HG03097 (cell line): Measurements from ENCODE around the gene CAMK1D.

Experiments used
- ATAC-seq: cut with Tn5 transposase; IDR thresholded peaks from one replicate; pipeline ENCODE4 v1.9.1; 2021; ENCODE audit not compliant: unreplicated experiment, low FRiP score

CAMK1D gene

DNA sequence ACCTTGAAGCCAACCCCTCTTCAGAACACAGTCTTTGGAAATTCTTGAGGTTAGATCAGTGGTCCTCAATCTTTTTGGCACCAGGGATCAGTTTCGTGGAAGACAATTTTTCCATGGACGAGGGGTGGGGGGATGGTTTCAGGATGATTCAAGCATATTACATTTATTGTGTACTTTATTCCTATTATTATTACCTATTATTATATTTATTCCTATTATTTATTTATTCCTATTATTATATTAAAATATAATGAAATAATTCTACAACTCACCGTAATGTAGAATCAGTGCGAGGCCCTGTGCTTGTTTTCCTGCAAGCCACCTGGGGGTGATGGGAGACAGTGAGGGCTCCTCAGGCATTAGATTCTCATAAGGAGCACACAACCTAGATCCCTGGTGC, 17.9 kb downstream of the CAMK1D start:
- ATAC-seq, result no peak

DNA sequence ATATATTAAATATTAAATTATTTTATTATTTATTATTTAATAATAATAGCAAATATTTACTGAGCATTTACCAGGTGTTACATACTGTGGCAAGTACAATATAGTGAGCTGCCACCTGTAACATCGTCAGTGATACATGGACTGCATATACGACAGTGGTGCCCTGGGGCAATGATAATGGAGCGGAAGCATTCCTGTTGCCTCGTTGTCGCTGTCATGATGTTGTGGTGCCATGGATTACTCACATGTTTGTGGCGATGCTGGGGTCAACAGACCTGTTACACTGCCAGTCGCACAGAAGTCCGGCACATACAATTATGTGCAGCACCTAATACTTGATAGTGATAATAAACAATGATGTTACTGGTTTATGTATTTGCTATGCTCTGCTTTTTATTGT, 20.6 kb downstream of the CAMK1D start:
- ATAC-seq, result no peak

DNA sequence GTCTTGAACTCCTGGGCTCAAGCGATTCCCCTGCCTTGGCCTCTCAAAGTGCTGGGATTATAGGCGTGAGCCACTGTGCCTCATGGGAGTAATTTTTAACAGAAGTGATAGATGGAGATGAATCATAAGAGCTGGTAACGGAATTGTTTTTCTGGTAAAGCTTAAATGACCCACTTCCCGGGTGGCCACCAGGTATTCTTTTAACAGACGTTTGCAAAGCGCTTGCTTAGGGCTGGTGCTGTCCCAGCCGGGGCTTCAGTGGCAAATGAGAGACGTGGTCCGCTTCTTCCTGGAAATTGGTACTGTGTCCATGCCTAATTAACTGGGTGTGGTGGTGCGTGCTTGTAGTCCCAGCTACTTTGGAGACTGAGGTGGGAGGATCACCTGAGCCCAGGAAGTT, 23.5 kb downstream of the CAMK1D start:
- ATAC-seq, result no peak

DNA sequence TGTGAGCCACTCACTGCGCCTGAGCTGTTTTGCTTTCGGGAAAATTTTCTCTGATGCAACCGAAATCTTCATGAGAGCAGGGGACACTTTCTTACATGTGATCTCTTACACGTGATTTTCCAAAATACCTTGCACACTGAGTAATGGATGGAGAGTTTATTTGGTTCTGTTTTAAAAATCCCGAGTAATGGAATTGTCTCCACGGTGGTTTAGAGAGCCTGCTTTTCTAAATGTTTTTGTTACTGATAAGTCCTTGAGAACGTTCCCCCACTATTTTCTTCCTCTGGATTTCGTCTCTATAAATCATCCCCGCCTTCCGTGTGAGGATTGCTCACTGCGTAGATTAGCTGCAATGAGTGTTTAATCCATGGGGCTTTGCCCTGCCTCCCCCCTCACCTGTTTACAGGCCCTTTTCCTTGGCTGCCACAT, 25.7 kb downstream of the CAMK1D start:
- ATAC-seq, result no peak

DNA sequence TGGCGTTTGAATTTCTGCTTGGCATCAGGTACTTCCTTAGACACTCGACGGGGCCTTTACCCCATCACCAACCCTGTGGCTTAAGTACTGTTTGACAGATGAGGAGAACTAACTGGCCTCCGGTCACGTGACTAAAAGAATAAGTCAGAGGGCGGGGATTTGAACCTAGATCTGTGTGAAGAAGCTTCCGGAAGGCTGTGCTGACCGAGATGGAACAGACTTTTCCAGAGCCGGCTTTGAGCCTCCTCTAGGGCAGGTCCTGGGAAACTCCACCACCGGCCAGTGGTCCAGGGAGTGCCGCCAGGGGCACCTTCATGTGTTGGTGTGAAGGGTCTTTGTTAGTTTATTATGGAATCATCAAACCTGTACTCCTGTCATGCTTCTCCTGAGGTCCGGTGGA, 26.9 kb downstream of the CAMK1D start:
- no peak for ATAC-seq

DNA sequence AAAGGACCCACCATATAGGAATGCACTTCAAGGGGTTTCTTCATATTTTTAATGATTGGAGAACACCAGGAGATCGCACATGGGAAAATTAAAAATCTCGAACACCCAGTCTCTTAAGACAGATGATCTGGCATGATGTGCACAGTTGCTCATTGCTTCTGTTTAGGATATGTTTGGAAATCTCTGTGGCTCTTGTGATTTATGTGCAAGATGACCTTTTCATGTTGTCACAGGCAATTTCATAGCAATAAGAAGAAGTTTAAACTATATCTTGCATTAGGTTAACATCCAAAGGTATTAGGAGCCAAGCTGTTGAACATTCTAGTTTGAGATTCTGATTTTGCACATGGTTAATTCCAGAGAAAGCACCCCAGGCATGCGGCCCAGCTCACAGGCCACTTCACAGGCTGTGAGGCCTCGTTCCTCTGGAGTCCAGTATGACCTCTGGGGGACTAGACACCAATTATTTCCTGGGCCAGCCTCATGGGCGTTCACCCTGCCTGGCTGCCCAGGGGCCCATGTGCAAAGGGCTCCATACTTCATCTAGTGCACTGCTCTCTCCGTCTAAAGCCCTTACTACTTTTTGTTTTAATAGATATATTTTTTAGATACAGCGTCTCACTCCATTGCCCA, 28.4 kb downstream of the CAMK1D start:
- no peak for ATAC-seq

DNA sequence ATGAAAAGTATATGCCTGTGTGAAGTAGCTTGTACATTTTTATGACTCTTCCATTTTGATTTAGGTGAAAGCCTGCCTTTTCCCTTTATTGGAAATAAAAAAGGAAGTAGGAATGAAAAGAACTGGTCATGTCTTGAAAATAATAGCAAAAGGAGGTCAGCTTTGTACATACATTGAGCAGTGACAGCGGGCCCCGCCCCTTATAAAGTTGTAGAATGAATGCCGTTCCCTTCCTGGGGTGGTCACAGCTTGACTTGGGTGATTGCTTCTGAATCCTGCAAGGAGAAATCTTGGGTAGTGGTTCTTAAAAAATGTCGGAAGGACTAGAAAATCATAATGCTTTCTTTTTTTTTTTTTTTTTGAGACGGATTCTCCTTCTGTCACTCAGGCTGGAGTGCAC, 31.7 kb downstream of the CAMK1D start:
- ATAC-seq, result no peak

DNA sequence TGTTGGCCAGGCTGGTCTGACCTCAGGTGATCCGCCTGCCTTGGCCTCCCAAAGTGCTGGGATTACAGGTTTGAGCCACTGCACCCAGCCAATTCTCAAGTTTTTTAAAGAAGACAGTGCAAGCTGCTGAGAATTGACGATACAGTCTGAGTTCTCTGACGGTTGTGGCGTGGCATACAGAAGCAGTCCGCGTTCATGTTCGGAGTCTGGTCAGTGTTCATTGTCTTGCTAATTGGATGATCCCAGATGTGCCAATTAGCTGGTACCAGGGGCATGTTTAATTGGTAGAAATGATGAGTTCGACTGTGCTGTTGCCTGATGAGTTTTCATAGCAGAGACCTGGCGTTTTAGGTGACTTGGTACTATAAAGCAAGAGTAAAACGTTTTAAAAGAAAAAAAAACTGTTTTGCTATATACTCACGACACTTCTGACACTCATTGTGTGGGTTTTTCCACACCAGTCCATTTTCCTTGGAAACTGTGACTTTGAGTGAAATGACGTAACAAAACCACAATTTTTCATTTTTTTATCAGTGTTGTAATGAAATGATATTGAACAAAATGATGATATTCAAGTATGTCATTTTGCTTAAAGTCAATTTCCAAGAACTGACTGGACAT, 32.3 kb downstream of the CAMK1D start:
- no peak for ATAC-seq

DNA sequence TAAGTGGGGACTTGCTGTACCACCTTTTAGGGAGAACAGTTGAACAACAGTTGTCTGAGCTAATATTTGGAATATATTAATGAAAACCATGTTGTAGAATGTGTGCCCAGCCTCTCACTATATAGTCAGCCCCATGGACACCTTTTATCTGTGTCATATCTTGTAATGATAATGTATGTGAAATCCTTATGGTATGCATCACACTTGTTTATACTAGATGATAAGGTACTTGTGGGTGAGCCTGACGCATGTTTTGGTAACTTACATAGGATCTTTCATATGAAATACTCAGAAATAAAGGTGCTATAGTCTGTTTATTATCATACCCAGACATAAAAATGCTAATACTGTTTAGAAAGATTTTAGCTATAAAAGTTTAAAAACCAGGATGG, 32.8 kb downstream of the CAMK1D start:
- no peak for ATAC-seq

DNA sequence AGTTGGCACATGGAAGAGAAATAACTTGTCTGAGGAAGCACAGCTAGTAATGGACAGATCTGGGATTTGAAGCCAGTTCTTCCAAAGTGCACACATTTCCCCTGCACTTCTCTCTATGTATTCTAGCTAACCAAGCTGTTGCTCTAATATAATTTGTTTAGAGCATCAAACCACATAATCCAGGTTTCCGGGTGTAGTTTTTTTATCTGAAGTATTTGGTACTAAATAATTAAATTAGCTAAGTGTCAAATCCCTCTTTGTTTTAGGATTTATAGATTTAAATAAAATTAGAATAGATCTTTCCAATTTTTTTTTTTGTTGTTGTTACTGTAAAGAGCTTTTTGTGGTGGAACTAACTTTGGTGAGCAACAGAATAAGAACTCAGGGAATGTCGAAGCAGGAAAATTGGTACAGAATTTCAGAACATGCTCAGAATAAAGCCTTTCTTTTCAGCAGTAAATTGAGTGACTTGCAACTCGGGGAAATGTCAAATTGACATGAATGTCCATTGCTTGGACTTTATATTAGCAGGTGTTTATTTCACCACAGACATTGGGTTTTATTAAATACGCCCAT, 33.7 kb downstream of the CAMK1D start:
- ATAC-seq, result no peak

DNA sequence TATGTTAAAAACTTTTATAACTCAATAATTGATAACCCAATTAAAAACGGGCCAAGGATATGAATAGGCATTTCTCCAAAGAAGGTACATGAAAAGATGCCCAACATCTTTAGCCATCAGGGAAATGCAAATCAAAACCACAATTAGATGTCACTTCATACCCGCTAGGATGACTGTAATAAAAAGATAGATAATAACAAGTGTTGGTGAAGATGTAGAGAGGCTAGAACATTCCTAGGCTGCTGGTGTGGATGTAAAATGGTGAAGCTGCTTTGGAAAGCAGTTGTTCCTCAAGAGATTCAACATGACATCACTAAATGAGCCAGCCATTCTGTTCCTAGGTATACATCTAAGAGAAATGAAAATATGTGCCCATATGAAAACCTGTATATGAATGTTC, 35.6 kb downstream of the CAMK1D start:
- ATAC-seq, result no peak

DNA sequence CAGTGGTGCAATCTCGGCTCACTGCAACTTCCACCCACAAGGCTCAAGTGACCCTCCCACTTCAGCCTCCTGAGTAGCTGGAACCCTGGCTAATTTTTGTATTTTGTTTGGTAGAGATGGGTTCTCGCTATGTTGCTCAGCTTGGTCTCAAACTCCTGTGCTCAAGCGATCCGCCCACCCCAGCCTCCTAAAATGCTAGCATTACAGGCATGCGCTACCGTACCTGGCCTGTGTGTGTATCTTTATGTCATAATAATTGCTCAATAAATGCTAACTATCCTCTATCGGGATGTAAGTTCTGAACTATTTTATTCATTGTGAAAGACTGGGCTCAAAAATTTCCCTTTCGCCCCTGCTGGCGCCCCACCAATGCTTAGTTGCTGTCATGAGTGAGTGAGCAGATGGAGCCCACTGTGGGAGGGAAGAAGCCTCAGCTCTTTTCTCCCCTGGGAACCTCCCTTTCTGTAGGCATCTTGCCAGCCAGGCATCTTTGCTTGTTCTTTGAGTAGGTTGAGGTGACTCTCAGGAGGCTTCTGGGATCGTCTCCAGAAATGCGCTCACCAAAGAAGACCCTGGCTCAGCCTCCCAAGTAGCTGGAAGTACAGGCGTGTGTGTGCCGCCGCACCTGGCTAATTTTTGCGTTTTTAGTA, 38.3 kb downstream of the CAMK1D start:
- ATAC-seq, result no peak

DNA sequence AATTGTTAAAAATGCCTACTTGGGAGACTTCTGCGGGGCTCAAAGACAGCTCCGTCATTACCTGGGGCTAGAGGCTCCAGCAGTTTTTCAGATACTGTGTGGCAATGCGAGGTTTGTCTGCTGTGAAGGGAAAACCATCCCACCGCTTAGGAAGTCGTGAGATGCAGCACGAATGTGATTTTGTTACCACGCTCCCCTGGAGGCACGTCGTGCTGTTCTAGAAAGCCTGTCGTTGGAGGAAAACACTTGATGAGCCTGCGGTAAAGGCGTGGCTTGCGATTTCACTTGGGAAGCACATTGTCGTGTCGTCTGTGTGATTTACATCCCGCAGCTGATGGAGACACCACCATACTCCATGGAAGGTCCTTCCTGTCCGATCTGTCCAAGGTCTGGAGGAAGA, 39.3 kb downstream of the CAMK1D start:
- ATAC-seq, result no peak

DNA sequence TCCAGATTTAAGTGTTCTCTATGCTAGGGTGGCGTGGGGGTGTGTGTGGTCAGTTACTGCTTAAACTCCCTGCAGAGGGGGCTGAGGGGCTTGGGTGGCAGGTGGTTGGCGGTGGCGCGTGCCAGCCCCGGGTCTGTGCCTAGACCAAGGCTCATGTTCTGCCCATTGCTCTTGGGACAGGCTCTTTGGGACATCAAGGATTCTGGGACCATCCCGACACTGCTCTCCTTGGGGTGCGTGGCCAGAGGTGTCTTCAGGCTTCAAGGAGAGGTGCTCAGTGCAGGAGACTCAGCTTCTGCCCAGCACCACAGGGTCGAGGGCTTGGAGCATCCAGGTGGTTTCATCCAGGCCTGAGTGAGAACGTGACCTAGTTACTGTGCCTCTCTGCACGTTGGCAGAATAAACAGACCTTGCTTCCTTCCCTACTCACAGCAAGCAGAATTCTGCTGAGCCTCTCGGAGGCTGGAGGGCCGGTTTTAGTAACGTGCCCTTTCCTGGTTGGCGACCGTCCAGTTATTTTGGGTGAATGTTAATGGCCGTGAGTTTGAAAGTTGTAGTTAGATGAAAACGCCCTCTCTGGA, 39.9 kb downstream of the CAMK1D start:
- ATAC-seq, result no peak

DNA sequence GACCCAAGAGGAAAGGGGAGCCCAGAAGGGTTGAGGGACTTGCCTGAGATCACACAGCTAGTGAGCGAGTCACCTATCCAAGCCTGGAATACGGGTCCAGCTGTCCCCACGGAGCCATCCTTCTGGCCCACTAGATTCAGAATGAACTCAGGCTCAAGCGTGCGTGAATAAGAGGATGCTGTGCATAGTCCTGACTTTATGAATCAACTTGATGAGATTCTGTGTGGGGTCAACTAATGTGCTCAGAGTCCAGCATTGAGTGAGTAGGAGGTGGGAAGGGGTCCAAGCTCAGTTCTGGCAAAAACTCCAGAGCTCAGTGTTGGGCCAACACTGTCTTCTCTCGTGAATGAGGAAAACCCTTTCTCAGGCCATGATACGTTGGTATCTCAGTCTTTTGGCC, 41.4 kb downstream of the CAMK1D start:
- no peak for ATAC-seq

DNA sequence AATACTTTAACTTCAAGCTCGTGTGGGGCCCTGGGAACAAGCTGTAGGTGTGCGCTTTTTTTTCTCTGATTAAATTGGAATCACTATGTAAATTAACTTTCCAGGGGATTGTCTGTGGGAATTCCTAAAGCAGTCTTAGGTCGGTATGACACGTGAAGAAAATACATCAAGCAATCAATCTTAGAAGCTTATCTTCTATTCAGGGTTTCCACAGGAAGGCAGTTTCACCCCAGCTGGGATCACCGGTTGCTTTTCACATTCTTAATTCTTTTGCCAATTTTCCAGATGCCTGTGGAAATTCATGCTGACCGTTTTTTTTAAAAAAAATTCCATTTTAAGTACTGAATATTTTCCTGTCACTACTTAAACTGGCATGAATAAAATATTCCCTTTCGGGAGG, 41.9 kb downstream of the CAMK1D start:
- no peak for ATAC-seq

DNA sequence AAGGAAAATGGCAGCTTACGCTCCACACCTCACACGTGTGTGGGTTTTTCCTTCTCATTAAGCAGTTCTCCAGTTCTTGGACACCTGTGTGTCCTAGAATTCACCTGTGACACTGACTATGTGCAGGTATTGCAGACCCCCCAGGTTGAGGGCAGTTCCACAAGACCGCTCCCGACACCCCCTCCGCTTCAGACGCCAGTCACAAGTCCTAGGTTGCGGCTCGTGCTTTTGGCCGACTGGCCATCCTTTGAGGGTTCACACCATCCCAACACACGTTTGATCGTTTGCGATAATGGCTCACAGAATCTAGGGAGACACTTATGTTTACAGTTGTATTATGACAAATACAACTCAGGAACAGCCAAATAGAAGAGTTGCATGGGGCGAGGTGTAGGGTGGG, 44.5 kb downstream of the CAMK1D start:
- no peak for ATAC-seq

DNA sequence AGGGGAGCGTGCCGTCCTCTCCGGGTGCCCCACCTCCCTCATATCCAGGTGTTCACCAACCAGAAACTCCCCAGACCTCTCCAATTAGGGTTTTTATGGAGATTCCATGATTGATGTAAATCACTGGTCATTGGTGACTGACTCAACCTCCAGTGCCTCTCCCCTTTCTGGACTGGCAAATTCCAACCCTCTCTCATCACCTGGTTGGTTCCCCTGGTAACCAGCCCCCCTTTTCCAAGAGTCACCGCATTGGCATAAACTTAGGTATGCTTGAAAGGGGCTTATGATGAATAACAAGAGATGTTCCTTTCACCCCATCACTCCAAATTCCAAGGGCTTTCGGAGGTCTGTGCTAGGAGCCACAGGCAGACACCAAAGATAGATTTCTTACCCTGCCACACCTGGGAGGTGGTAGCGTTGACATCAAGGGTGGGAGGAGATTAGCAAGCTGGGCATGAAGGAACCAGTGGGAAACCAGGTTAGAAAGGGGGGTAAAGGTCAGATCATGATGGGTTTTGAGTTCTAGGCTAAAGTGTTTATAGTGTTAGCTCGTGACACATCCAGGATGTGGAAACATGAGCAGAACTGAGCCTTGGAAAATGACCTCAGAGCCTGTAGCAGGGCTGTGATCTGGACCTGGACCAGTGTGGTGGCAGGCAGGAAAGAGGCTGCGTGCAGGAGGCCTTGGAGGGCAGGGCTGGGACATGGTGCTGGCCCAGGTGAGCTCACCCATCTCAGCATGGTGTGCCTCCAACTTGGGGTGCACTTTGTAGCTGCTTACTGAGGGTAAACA, 45.1 kb downstream of the CAMK1D start:
- no peak for ATAC-seq

DNA sequence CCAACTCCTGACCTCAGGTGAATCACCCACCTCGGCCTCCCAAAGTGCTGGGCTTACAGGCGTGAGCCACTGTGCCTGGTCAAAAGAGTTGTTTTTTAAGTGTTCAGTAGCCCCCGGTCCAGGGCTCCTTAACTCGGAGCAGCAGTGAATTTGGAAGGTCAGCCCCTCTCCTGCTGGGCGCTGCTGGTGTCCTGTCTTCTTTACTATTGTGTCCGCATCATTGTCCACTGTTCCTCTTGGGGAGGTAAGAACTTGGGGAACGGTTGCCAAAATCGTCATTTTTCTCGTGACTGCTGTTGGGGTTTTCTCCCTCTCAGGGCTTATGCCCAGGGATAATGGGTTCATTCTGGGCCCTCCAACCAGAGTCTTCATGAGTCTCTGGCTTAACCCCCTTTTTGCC, 46.7 kb downstream of the CAMK1D start:
- no peak for ATAC-seq

DNA sequence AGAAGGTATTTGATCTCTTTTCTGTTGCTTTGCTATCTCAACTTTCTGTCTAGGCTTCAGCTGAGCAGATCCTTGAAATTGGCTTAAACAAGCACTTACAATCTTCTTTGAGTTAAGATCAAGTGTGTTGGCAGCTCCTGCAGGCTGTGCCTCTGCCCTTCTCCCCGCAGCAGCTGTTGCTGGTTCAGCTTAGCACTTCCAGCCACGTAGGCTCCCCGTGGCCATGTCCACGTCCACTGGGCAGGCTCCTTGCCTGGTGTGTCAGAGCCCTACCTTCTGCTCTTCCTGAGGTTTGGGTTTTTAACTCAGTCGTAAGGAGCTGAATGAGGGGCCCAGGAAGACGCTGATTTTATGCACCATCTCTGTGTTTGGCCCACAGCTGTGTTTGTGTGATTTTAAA, 47.2 kb downstream of the CAMK1D start:
- no peak for ATAC-seq
